OCI-LY7 (cell line): ENCODE measurements around the gene CDC42BPA. TPM values are rescaled to one million over a fixed set of nuclear protein-coding genes. Genes with fewer than 3 reads are reported as not detected.

Experiments used
- BruUV-seq: library from RNA; stranded (reverse); fragments of 400-500 nt; replicated peaks from 2 replicates; lab custom pipeline; 2021; lab: Mats Ljungman, UMichigan
- CTCF ChIA-PET: fragments of 300-600 bp; sonication (Branson Sonifier 250); formaldehyde crosslinking; loops from one replicate; lab custom pipeline; 2022; ENCODE audit warnings: antibody characterized with exemption; ENCODE audit not compliant: unreplicated experiment; lab: Charles Lee
- POLR2A ChIA-PET: fragments of 300-600 bp; sonication (Branson Sonifier 250); formaldehyde crosslinking; loops from one replicate; lab custom pipeline; 2022; ENCODE audit warnings: antibody characterized with exemption; lab: Charles Lee
- DNase-seq: peaks from one replicate; pipeline ENCODE4 v3.0.0-alpha.2; 2015; ENCODE audit warnings: low spot score
- H2AFZ ChIP-seq: fragments of 200-600 bp; sonication (generic), shearing (Covaris generic); 2 replicates; pipeline ENCODE4 v1.6.1; 2014; ENCODE audit warnings: mild to moderate bottlenecking, antibody characterized with exemption, low read length, moderate library complexity
- H3K27ac ChIP-seq: fragments of 200-600 bp; sonication (generic); 2 replicates; pipeline ENCODE4 v1.5.1; 2014; ENCODE audit warnings: mixed run types, low read depth, mild to moderate bottlenecking, moderate library complexity, low read length, inconsistent platforms; ENCODE audit not compliant: poor library complexity, severe bottlenecking
- H3K36me3 ChIP-seq: fragments of 200-600 bp; sonication (generic); 2 replicates; pipeline ENCODE4 v1.6.1; 2014; ENCODE audit warnings: mild to moderate bottlenecking, antibody characterized with exemption, low read length, moderate library complexity, mixed read lengths; ENCODE audit not compliant: insufficient read depth
- H3K4me1 ChIP-seq: fragments of 200-600 bp; sonication (generic); 2 replicates; pipeline ENCODE4 v1.5.1; 2014; ENCODE audit warnings: mild to moderate bottlenecking, low read length; ENCODE audit not compliant: insufficient read depth, poor library complexity, severe bottlenecking
- H3K4me2 ChIP-seq: fragments of 200-600 bp; sonication (generic); 2 replicates; pipeline ENCODE4 v1.6.1; 2014; ENCODE audit warnings: mild to moderate bottlenecking, low read length
- H3K4me3 ChIP-seq: fragments of 200-600 bp; sonication (generic); 2 replicates; pipeline ENCODE4 v1.5.1; 2014; ENCODE audit warnings: mild to moderate bottlenecking, low read depth, low read length; ENCODE audit not compliant: poor library complexity, severe bottlenecking
- H3K79me2 ChIP-seq: fragments of 200-600 bp; sonication (generic); 2 replicates; pipeline ENCODE4 v1.6.1; 2016; ENCODE audit warnings: low read depth, mild to moderate bottlenecking, low read length, moderate library complexity, mixed read lengths; ENCODE audit not compliant: insufficient read depth
- H3K9me2 ChIP-seq: fragments of 200-600 bp; sonication (generic); 2 replicates; pipeline ENCODE4 v1.6.1; 2016; ENCODE audit warnings: mild to moderate bottlenecking, low read length, mixed read lengths; ENCODE audit not compliant: insufficient read depth
- H3K9me3 ChIP-seq: fragments of 200-600 bp; sonication (generic); 2 replicates; pipeline ENCODE4 v1.6.1; 2014; ENCODE audit warnings: mild to moderate bottlenecking, mixed run types, low read length, mixed read lengths
- H4K20me1 ChIP-seq: fragments of 200-600 bp; sonication (generic); 2 replicates; pipeline ENCODE4 v1.6.1; 2014; ENCODE audit warnings: mild to moderate bottlenecking, antibody characterized with exemption, low read length, moderate library complexity, mixed read lengths; ENCODE audit not compliant: insufficient read depth
- CTCF ChIP-seq: fragments of 200-600 bp; sonication (generic); conservative IDR thresholded peaks from 2 replicates; pipeline ENCODE4 v1.5.1; 2014; ENCODE audit warnings: mild to moderate bottlenecking, antibody characterized with exemption, low read length, moderate library complexity, mixed read lengths
- EZH2phosphoT487 ChIP-seq: fragments of 200-600 bp; sonication (generic); IDR thresholded peaks from 2 replicates; pipeline ENCODE4 v1.6.1; 2018; ENCODE audit warnings: low read depth, borderline replicate concordance, mild to moderate bottlenecking, mixed run types, antibody characterized with exemption, low read length, moderate library complexity, mixed read lengths
- intact Hi-C: fragments of 100-400 bp; cut with micrococcal nuclease; formaldehyde crosslinking; loops from one replicate; pipeline ENCODE4 v1.10.0; 2022; ENCODE audit not compliant: unreplicated experiment
- total RNA-seq, 2 experiments: library from RNA; depleted of rRNA in 1 of 2; stranded (reverse); fragments of >200 nt in 1 of 2; shearing (Covaris generic) in 1 of 2; gene quantifications; 2 replicates each; pipeline ENCODE4 v1.2.3, GENCODE V29; 2014 to 2022

CDC42BPA gene
- total RNA-seq, 2 experiments from 2014 or later: not detected

DNA sequence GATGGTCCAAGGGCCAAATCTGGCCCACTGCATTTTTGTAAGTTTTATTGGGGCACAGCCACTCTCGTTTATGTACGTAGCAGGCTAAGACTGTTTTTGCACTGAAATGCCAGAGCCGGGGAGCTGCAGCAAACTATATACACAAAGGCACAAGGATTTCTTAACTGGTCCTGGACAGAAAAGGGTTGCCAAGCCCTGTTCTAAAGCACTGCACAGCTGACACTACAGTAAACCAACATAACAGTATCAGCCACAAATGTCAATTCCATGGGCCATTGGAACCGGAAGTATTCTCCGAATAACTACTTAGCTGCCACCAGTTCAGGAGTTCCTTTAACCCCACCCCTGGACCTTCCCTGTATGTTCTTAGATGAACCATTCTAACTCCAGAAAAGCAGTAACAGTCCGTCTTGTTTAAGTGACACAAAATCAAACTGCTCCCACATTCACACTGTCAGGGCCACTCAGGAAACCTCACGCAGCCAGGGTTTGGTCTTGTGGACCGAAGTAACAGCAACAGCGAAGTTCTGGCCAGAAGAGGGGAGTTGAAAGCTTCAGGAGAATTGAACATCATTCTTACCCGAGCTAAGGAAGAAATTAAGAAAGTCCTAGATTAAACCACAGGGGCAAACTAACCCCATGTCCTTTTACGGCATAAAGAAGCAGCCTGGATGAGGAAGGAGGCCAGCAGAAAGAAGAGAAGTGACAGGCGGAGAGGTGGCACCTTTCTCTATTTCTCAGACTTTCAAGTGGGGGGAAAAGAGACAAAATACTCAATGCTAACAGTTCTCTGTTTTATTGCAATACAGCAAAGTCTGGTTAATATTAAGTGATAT is 329.0 kb downstream of the CDC42BPA start:
- no peak for TF ChIP-seq CTCF
- no peak for TF ChIP-seq EZH2phosphoT487
- ChIA-PET POLR2A (interaction anchor here (0.6 kb wide), 1 partner anchor 88 kb away, joined by 7 read pairs; no protein-coding TSS in a partner anchor), CTCF (interaction anchor here (0.6 kb wide), 1 partner anchor 20 kb away, joined by 3 read pairs; no protein-coding TSS in a partner anchor)

DNA sequence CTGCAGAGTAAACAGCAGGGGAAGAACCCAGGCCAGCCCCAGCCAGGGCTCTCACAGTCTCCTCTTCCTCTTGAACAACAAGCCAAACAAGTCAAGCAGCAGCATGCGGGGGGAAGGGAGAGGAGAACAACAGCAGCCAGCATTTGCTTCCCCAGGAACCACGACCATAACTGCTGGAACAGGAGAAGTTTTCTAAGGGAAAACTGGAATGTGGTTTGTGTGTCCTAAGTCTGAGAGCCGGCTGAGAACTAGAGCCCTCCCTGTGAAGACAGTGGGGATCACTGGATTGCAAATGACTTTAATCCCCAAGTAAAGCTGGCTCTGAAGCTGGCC is 330.0 kb downstream of the CDC42BPA start:
- no peak overlapping the region for H2AFZ ChIP-seq
- no peaks in the 10 kb centered on the region for H3K79me2 ChIP-seq
- no peaks in the 10 kb centered on the region for H3K4me1 ChIP-seq
- no peak for TF ChIP-seq EZH2phosphoT487
- no peak for TF ChIP-seq CTCF
- no peaks in the 10 kb centered on the region for H3K36me3 ChIP-seq
- H3K4me3 ChIP-seq: no peak overlapping the region
- intact Hi-C loops: no loop called here
- H3K9me2 ChIP-seq: no peaks in the 10 kb centered on the region
- H3K27ac ChIP-seq: no peak overlapping the region
- ChIA-PET POLR2A (no interaction called here), CTCF (no interaction called here)
- no peak overlapping the region for H3K4me2 ChIP-seq
- no TSS peak for BruUV-seq
- no peaks in the 10 kb centered on the region for H4K20me1 ChIP-seq
- H3K9me3 ChIP-seq: no peaks in the 10 kb centered on the region
- DNase-seq: no peak

More for the DNA sequence above, 329.0 kb downstream of the CDC42BPA start:
- Histone ChIP-seq H3K9me3 (no peaks in the 10 kb centered on the region), H3K27ac (no peak overlapping the region), H3K36me3 (no peaks in the 10 kb centered on the region), H3K4me3 (no peak overlapping the region), H2AFZ (no peak overlapping the region), H3K4me1 (no peaks in the 10 kb centered on the region), H3K9me2 (no peaks in the 10 kb centered on the region), H3K4me2 (no peak overlapping the region), H4K20me1 (no peaks in the 10 kb centered on the region), H3K79me2 (no peaks in the 10 kb centered on the region)
- no peak for DNase-seq
- no TSS peak for BruUV-seq
- intact Hi-C loops: no loop called here
